Measurements from ENCODE around the gene ITGAV. TPM values are rescaled to one million over a fixed set of nuclear protein-coding genes. Genes with fewer than 3 reads are reported as not detected.

Gene ITGAV
- total RNA-seq, 1 donor from 2014 or later, result 50.3 TPM

DNA sequence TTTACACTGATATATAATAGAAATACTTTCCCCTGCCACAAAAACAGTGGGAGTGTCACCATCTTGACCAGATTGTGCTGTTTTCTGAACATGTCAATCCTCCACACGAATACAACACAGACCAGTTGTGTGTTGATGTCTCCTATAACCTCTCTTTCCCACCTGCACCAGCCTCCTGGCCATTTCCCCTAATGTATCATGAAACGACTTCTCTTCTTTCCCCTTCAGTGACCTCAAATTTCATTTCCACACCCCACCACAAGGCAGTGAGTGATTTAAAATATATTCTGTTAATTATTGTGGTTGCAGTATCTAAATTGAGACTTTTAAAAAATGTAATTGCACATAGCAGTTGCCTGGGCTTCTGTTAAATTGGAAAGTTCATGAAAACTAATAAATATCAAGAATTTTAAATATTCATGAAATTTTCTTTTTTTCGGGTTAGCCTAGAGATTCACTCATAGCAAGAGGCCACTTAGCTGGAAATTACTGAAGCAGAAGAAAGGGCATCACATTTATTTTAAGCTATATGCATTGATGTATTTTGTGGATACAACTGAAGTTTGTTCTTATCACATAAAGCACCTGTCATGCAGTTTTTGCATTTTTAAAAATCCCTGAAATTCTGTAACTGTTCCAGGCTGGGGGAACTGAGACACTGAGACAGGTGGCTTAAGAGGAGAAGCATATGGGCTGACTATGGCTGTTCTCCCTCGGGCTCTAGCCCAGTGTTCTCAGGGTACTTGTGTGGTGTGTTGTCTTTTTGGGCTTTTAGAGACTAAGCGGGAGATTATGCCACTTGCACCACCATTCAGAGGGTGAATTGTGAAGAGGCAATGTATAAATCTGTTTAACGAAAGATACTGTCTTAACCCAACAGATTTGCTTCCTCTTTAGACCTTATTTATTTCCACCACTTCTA lies 119.9 kb downstream of the ITGAV start:
- Mint-ChIP-seq H3K27ac (ENCODE audit: unreplicated experiment) (no peak overlapping the region), H3K4me1 (peaks cover 15% of the 10 kb centered on the region), H3K27me3 (ENCODE audit: low read depth) (peaks cover 15% of the 10 kb centered on the region), H3K36me3 (ENCODE audit: low read depth) (no peaks in the 10 kb centered on the region), H3K4me3 (no peak overlapping the region), H3K9me3 (peaks cover 2% of the 10 kb centered on the region)
- TF ChIP-seq, protein P1, sequence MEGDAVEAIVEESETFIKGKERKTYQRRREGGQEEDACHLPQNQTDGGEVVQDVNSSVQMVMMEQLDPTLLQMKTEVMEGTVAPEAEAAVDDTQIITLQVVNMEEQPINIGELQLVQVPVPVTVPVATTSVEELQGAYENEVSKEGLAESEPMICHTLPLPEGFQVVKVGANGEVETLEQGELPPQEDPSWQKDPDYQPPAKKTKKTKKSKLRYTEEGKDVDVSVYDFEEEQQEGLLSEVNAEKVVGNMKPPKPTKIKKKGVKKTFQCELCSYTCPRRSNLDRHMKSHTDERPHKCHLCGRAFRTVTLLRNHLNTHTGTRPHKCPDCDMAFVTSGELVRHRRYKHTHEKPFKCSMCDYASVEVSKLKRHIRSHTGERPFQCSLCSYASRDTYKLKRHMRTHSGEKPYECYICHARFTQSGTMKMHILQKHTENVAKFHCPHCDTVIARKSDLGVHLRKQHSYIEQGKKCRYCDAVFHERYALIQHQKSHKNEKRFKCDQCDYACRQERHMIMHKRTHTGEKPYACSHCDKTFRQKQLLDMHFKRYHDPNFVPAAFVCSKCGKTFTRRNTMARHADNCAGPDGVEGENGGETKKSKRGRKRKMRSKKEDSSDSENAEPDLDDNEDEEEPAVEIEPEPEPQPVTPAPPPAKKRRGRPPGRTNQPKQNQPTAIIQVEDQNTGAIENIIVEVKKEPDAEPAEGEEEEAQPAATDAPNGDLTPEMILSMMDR (conservative IDR thresholded peaks at IDR 0.05), result no peak
- no peak for DNase-seq (ENCODE audit: low read depth, low spot score)

DNA sequence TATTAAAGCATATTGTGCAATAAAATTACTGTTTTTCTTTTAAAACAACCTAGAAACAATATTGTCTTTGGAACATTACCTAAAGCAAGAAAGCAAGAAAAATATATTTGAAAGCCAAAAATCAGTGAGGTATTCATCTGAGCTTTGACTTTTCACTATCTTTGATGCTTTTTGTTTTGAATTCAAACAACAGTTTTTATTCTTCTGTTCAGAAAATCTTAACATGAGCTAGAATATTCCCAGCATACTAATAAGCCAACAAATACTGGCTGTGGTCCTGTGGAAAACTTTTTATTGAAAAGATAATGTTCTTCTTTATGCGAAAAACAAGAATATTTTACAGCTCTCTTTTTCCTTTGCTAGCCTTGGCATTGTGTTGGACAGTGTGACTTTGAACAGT lies 123.8 kb downstream of the ITGAV start:
- DNase-seq (ENCODE audit: low read depth, low spot score), result no peak
- peaks cover 30% of the 10 kb centered on the region for H3K27me3 Mint-ChIP-seq (ENCODE audit: low read depth)
- H3K9me3 Mint-ChIP-seq, result no peaks in the 10 kb centered on the region
- TF ChIP-seq, protein P1 (conservative IDR thresholded peaks at IDR 0.05), result no peak
- H3K4me3 Mint-ChIP-seq, result no peak overlapping the region
- H3K4me1 Mint-ChIP-seq, result peaks cover 35% of the 10 kb centered on the region
- no peaks in the 10 kb centered on the region for H3K36me3 Mint-ChIP-seq (ENCODE audit: low read depth)
- H3K27ac Mint-ChIP-seq (ENCODE audit: unreplicated experiment), result peak overlapping the region; percentile 20

DNA sequence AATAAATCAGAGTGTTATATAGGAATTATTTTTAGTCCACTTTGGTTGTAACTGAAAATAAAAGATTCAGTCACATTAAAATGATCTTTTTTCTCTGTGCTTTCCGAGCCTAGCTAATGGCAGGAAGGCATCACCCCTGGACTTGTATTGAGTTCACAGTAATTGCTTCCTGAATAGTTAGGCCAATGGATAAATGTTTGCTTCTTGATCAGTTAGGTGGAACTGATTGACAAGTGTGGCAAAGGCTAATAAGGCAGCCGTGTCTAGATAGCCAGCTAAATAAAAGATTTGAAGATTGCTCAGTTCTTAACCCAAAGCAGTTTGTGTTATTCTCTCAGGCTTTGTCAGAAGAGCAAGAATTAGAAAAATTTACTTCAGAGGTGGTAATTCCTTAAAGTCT lies 124.8 kb downstream of the ITGAV start:
- Mint-ChIP-seq H3K4me1 (peaks cover 41% of the 10 kb centered on the region), H3K27ac (ENCODE audit: unreplicated experiment) (no peak overlapping the region)

DNA sequence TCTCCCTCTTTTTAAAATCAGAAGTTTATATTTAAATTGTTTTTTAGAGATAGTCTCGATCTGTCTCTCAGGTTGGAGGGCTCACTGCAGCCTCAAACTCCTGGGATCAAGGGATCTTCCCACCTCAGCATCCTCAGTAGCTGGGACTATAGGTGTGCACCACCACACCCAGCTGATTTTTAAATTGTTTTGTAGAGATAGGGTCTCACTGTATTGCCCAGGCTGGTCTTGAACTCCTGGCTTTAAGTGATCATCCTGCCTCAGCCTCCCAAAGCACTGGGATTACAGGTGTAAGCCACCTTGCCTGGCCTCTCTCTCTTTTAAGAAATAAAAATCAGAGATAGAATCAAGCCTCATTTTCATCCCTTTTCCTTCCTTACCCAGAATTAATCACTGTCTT lies 126.1 kb downstream of the ITGAV start:
- no peaks in the 10 kb centered on the region for H3K36me3 Mint-ChIP-seq (ENCODE audit: low read depth)
- H3K4me3 Mint-ChIP-seq, result no peak overlapping the region
- TF ChIP-seq, protein P1 (conservative IDR thresholded peaks at IDR 0.05), result no peak
- no peaks in the 10 kb centered on the region for H3K9me3 Mint-ChIP-seq
- no peak overlapping the region for H3K27ac Mint-ChIP-seq (ENCODE audit: unreplicated experiment)
- DNase-seq (ENCODE audit: low read depth, low spot score), result no peak
- H3K4me1 Mint-ChIP-seq, result peaks cover 41% of the 10 kb centered on the region
- H3K27me3 Mint-ChIP-seq (ENCODE audit: low read depth), result peaks cover 34% of the 10 kb centered on the region

More for the DNA sequence above, 124.8 kb downstream of the ITGAV start:
- Mint-ChIP-seq H3K27me3 (ENCODE audit: low read depth) (peaks cover 37% of the 10 kb centered on the region), H3K4me3 (no peak overlapping the region), H3K9me3 (no peaks in the 10 kb centered on the region), H3K36me3 (ENCODE audit: low read depth) (no peaks in the 10 kb centered on the region)
- DNase-seq (ENCODE audit: low read depth, low spot score), result no peak
- TF ChIP-seq, protein P1 (conservative IDR thresholded peaks at IDR 0.05), result no peak

DNA sequence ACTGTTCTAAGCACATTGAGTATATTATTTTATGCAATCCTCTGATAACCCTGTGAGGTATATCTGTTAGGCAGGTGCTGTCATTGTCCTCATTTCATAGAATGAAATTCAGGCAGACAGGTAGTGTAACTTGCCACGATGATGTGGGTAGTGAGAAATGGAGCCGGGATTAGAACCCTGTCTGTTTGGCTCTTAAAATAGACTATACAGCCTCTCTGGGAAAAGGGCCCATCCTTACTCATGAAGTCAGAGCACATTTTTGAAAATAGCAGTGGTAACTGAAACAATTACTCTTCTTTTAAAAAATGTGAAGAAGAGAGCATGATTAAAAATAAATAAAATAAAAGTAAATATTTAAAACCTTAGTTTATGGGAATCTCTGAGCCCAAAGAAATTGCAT lies 127.0 kb downstream of the ITGAV start:
- peaks cover 31% of the 10 kb centered on the region for H3K27me3 Mint-ChIP-seq (ENCODE audit: low read depth)
- H3K27ac Mint-ChIP-seq (ENCODE audit: unreplicated experiment), result no peak overlapping the region
- no peak overlapping the region for H3K4me3 Mint-ChIP-seq
- DNase-seq (ENCODE audit: low read depth, low spot score), result no peak
- TF ChIP-seq, protein P1 (conservative IDR thresholded peaks at IDR 0.05), result no peak
- H3K4me1 Mint-ChIP-seq, result peaks cover 41% of the 10 kb centered on the region
- no peaks in the 10 kb centered on the region for H3K9me3 Mint-ChIP-seq
- no peaks in the 10 kb centered on the region for H3K36me3 Mint-ChIP-seq (ENCODE audit: low read depth)

All from neural crest cell (in vitro differentiated cells).